HepG2 (cell line): ENCODE measurements around the gene GRID1. TPM values are rescaled to one million over a fixed set of nuclear protein-coding genes. Genes with fewer than 3 reads are reported as not detected.

ENCODE experiments used
- ATAC-seq: fragments of 200-7000 bp; cut with Tn5 transposase; 3 replicates; pipeline ENCODE4 v1.9.1; 2020; ENCODE audit warnings: mild to moderate bottlenecking, moderate library complexity
- BruUV-seq: library from RNA; stranded (reverse); fragments of 400-500 nt; replicated peaks from 2 replicates; lab custom pipeline; 2021; lab: Mats Ljungman, UMichigan
- CTCF ChIA-PET: fragments of 300-600 bp; formaldehyde crosslinking; extraction: SDS; loops from one replicate; lab custom pipeline; 2021; ENCODE audit warnings: low total read pairs, inconsistent platforms, low intra/inter-chr PET ratio; lab: Yijun Ruan, JAX
- POLR2A ChIA-PET: fragments of 350-600 bp; sonication (Branson Sonifier 250); formaldehyde crosslinking; loops from one replicate; lab custom pipeline; 2020; ENCODE audit warnings: antibody characterized with exemption, inconsistent platforms; lab: Yijun Ruan, JAX
- DNase-seq: peaks from one replicate; pipeline ENCODE4 v3.0.0-alpha.2; 2015; ENCODE audit warnings: low spot score
- FAIRE-seq: peaks from 3 replicates; lab custom pipeline; 2011; peaks lifted over from hg19 to GRCh38; lab: Jason Lieb, UNC
- H2AFZ ChIP-seq: one replicate; pipeline ENCODE4 v1.6.1; 2011; ENCODE audit warnings: low read length, inconsistent platforms
- H3K27ac ChIP-seq: fragments of 300-600 bp; 3 replicates; pipeline ENCODE4 v1.8.0; 2011; ENCODE audit warnings: mixed run types, mild to moderate bottlenecking, mixed read lengths, low read length, inconsistent platforms; ENCODE audit not compliant: insufficient read depth; ENCODE audit errors: extremely low read length
- H3K27me3 ChIP-seq, 2 experiments: fragments of 200-600 bp in 1 of 2; 2 replicates in 1 of 2; 3 replicates in 1 of 2; pipeline versions ENCODE4 v1.6.0 to v1.8.0; 2011; ENCODE audit warnings: low read length in 2 of 2, mild to moderate bottlenecking in 2 of 2, moderate library complexity in 2 of 2, inconsistent platforms in 1 of 2; ENCODE audit not compliant: insufficient read depth in 2 of 2, control insufficient read depth in 1 of 2
- H3K36me3 ChIP-seq, 2 experiments: fragments of 200-600 bp in 1 of 2; replicated peaks in 1 of 2; 2 replicates in 1 of 2; 3 replicates in 1 of 2; pipeline versions ENCODE4 v1.5.1 to v1.8.0; 2011; ENCODE audit warnings: low read length in 2 of 2, inconsistent platforms in 1 of 2; ENCODE audit not compliant: insufficient read depth in 2 of 2, control insufficient read depth in 1 of 2
- H3K4me1 ChIP-seq: 2 replicates; pipeline ENCODE4 v1.5.1; 2012; ENCODE audit warnings: low read length, inconsistent platforms; ENCODE audit not compliant: insufficient read depth
- H3K4me2 ChIP-seq: 2 replicates; pipeline ENCODE4 v1.6.0; 2011; ENCODE audit warnings: low read depth, low read length, inconsistent platforms
- H3K4me3 ChIP-seq, 3 experiments: fragments of 200-600 bp in 1 of 3; sonication (generic), shearing (Covaris generic) in 1 of 3; replicated peaks in 1 of 3; 2 replicates each; pipeline ENCODE4 v1.5.1; 2011 to 2016; ENCODE audit warnings: low read length in 3 of 3, inconsistent platforms in 2 of 3, low read depth in 2 of 3, mild to moderate bottlenecking in 2 of 3, control low read depth in 1 of 3, mixed read lengths in 1 of 3; ENCODE audit not compliant: insufficient read depth in 1 of 3
- H3K79me2 ChIP-seq: one replicate; pipeline ENCODE4 v1.6.1; 2011; ENCODE audit warnings: low read length, inconsistent platforms; ENCODE audit not compliant: insufficient read depth
- H3K9ac ChIP-seq: 2 replicates; pipeline ENCODE4 v1.6.0; 2011; ENCODE audit warnings: mild to moderate bottlenecking, low read depth, low read length, inconsistent platforms; ENCODE audit not compliant: insufficient read depth
- H3K9me3 ChIP-seq: 2 replicates; pipeline ENCODE4 v1.5.1; 2012; ENCODE audit warnings: mild to moderate bottlenecking, low read length
- H4K20me1 ChIP-seq: 2 replicates; pipeline ENCODE4 v1.6.0; 2011; ENCODE audit warnings: inconsistent platforms, mild to moderate bottlenecking, low read length, moderate library complexity; ENCODE audit not compliant: insufficient read depth
- KLF12 ChIP-seq: sonication (generic); formaldehyde crosslinking; IDR thresholded peaks from 2 replicates; pipeline ENCODE4 v1.4.0; 2020; ENCODE audit warnings: missing genetic modification reagents, borderline replicate concordance
- RAD51 ChIP-seq: fragments of 450-650 bp; IDR thresholded peaks from 2 replicates; pipeline ENCODE4 v1.6.1; 2016; ENCODE audit warnings: borderline replicate concordance
- SMC3 ChIP-seq: IDR thresholded peaks from 2 replicates; pipeline ENCODE4 v1.6.1; 2011; ENCODE audit warnings: low read length, improper control_type of control experiment
- STAG1 ChIP-seq: sonication (generic); formaldehyde crosslinking; IDR thresholded peaks from 2 replicates; pipeline ENCODE4 v1.4.0; 2020; ENCODE audit warnings: missing genetic modification reagents
- ZFP36 ChIP-seq: fragments of 150-350 bp; IDR thresholded peaks from 2 replicates; pipeline ENCODE4 v1.6.1; 2018; ENCODE audit warnings: borderline replicate concordance, low read length, low read depth; ENCODE audit not compliant: partially characterized antibody
- ZFP41 ChIP-seq: sonication (generic); formaldehyde crosslinking; IDR thresholded peaks from 2 replicates; pipeline ENCODE4 v1.4.0; 2020; ENCODE audit warnings: mild to moderate bottlenecking, missing genetic modification reagents, borderline replicate concordance
- ZNF292 ChIP-seq: sonication (generic); formaldehyde crosslinking; IDR thresholded peaks from 2 replicates; pipeline ENCODE4 v1.8.1; 2022; ENCODE audit warnings: mild to moderate bottlenecking, low read depth, missing genetic modification reagents, borderline replicate concordance
- ZNF513 ChIP-seq: sonication (generic); formaldehyde crosslinking; conservative IDR thresholded peaks from 2 replicates; pipeline ENCODE4 v1.5.0; 2020; ENCODE audit warnings: missing genetic modification reagents
- ZNF563 ChIP-seq: sonication (generic); formaldehyde crosslinking; IDR thresholded peaks from 2 replicates; pipeline ENCODE4 v1.8.0; 2022; ENCODE audit warnings: mild to moderate bottlenecking, moderate library complexity, missing genetic modification reagents
- ZNF569 ChIP-seq: sonication (generic); formaldehyde crosslinking; IDR thresholded peaks from 2 replicates; pipeline ENCODE4 v1.5.0; 2020; ENCODE audit warnings: mild to moderate bottlenecking, missing genetic modification reagents, moderate library complexity, borderline replicate concordance
- ZNF781 ChIP-seq: sonication (generic); formaldehyde crosslinking; IDR thresholded peaks from 2 replicates; pipeline ENCODE4 v1.5.1; 2020; ENCODE audit warnings: borderline replicate concordance, mild to moderate bottlenecking, missing genetic modification reagents; ENCODE audit errors: not compliant biosample characterization
- ZNF891 ChIP-seq: sonication (generic); formaldehyde crosslinking; IDR thresholded peaks from 2 replicates; pipeline ENCODE4 v1.5.0; 2020; ENCODE audit warnings: mild to moderate bottlenecking, missing genetic modification reagents
- WGBS: methylation state at CpG from one replicate; pipeline ENCODE4 v1.1.6; 2017; ENCODE audit warnings: low lambda C conversion rate; 5-methylcytosine and 5-hydroxymethylcytosine counted together
- in situ Hi-C: cut with HindIII; loops from 2 replicates; pipeline ENCODE4 v1.10.0; 2017; ENCODE audit warnings: low pct_unique_long_range_greater_than_20kb; ENCODE audit not compliant: extremely low pct_ligation_motif_present
- intact Hi-C: fragments of 100-400 bp; cut with micrococcal nuclease; formaldehyde crosslinking; loops from one replicate; pipeline ENCODE4 v1.10.0; 2022; ENCODE audit not compliant: unreplicated experiment
- polyA plus RNA-seq, 8 experiments: library from polyadenylated mRNA; depleted of rRNA in 3 of 8; stranded (reverse) in 7 of 8; unstranded in 1 of 8; fragments of >200 nt; fragmentation: Illumina TruSeq in 4 of 8; extraction: Trizol in 4 of 8; gene quantifications; 2 replicates each; pipeline versions ENCODE4 v1.2.1 to v1.2.3, GENCODE V29; 2011 to 2016; ENCODE audit warnings: low read depth in 4 of 8, missing spikeins in 1 of 8, mixed read lengths in 1 of 8; ENCODE audit not compliant: insufficient read depth in 1 of 8
- total RNA-seq, 5 experiments: library from RNA; depleted of rRNA; stranded (reverse); fragments of >200 nt; fragmentation: Illumina TruSeq; extraction: Trizol; gene quantifications; 2 replicates each; pipeline ENCODE4 v1.2.3, GENCODE V29; 2016; ENCODE audit warnings: low read depth in 1 of 5

Gene GRID1
- total and polyA plus RNA-seq, 2 of the 13 experiments (the other 11 are each of a cell fraction or from before 2014, with no cell fraction given) = 0.05 TPM; not detected in 1

GRCh38 chr10:86254081-86254480 lies 112.5 kb downstream of the GRID1 start (continued):
- TF ChIP-seq ZNF891 (CRISPR knock-in tag) = no peak

GRCh38 chr10:86253091-86254072 lies 113.2 kb downstream of the GRID1 start:
- Histone ChIP-seq H3K4me1 (no peaks in the 10 kb centered on the region), H3K9me3 (no peaks in the 10 kb centered on the region), H3K27ac (no peak overlapping the region), H3K9ac (no peak overlapping the region), H3K36me3 (no peaks in the 10 kb centered on the region), H3K4me3 (no peak overlapping the region), H3K27me3 (peaks cover 0 to 6% of the 10 kb centered on the region in 2 experiments; a peak in 1 of 5 replicates), H3K79me2 (no peaks in the 10 kb centered on the region), H2AFZ (no peak overlapping the region), H4K20me1 (no peaks in the 10 kb centered on the region), H3K4me2 (no peak overlapping the region)
- WGBS = under 1% methylated on average over 10 of the region's 14 CpGs
- in situ Hi-C loops (no loop called here), intact Hi-C loops (no loop called here)
- FAIRE-seq (no peak), ATAC-seq (no peak), DNase-seq (no peak)
- no TSS peak for BruUV-seq
- ChIA-PET POLR2A (no interaction called here), CTCF (no interaction called here)
- TF ChIP-seq ZFP36 (no peak), STAG1 (no peak), ZNF563 (CRISPR knock-in tag) (no peak), ZNF292 (no peak), SMC3 (no peak), ZFP41 (CRISPR knock-in tag) (no peak), KLF12 (CRISPR knock-in tag) (no peak), RAD51 (no peak), ZNF569 (CRISPR knock-in tag) (no peak), ZNF513 (CRISPR knock-in tag) (no peak), ZNF781 (CRISPR knock-in tag) (no peak)
